Measurements from ENCODE around the gene ARHGAP40. TPM values are rescaled to one million over a fixed set of nuclear protein-coding genes. Genes with fewer than 3 reads are reported as not detected.

ARHGAP40 gene
- total and polyA plus RNA-seq, 2 of the 8 experiments (the other 6 are each of a cell fraction or from before 2014, with no cell fraction given) = 0.74 to 1.4 TPM

DNA sequence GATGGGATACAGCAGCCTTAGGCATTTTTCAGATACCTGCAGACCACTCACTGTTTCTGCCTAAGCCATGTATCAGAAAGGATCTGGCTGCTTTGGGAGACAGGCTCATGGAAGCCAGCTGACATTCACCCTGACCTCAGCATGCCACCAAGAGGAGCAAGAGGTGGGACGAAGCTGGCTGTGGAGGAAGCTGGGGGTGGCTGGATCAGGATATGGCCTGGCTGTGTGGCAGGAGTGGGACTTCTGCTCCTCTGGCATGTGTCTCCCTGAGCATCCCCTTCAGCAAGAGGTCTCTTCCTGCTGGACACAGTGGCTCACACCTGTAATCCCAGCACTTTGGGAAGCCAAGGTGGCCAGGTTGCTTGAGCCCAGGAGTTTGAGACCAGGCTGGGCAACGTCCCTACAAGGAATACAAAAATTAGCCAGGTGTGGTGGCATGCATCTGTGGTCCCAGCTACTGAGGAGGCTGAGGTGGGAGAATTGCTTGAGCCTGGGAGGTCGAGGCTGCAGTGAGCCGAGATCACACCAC, 19.7 kb upstream of the ARHGAP40 start:
- no peak overlapping the region for H2BK120ac ChIP-seq (replicated peaks; ENCODE audit: low read depth, low read length)
- no peaks in the 10 kb centered on the region for H3K79me2 ChIP-seq (ENCODE audit: control insufficient read depth in 1 of 2, insufficient read depth in 2 of 2, low read length in 2 of 2)
- H2AK5ac ChIP-seq (ENCODE audit: low read depth, low read length) = peak overlapping the region; percentile 70; the same call in 1 of the 2 replicates
- H3K56ac ChIP-seq (replicated peaks; ENCODE audit: insufficient read length, low read depth, low read length) = no peak overlapping the region
- H3K4me2 ChIP-seq (ENCODE audit: insufficient read depth in 1 of 2, low read depth in 2 of 2, low read length in 2 of 2) = no peak overlapping the region
- H3K4ac ChIP-seq (replicated peaks; ENCODE audit: insufficient read length, low read depth, low read length) = no peak overlapping the region
- H3K14ac ChIP-seq (ENCODE audit: insufficient read length) = no peak overlapping the region
- no peak overlapping the region for H3K18ac ChIP-seq (ENCODE audit: extremely low read depth, low read length)
- no peak overlapping the region for H2BK12ac ChIP-seq (ENCODE audit: low read depth, low read length)
- H2BK5ac ChIP-seq (ENCODE audit: low read depth, low read length) = no peak overlapping the region
- H3K23ac ChIP-seq (ENCODE audit: insufficient read length) = no peak overlapping the region
- no peak overlapping the region for H4K91ac ChIP-seq (replicated peaks; ENCODE audit: insufficient read length, low read length)
- no peak overlapping the region for H4K5ac ChIP-seq (ENCODE audit: insufficient read length, low read depth, low read length)
- peaks cover 0 to 5% (median 2%) of the 10 kb centered on the region in 4 experiments; a peak in 2 of 7 replicates for H3K4me1 ChIP-seq (replicated peaks in 1 of 4; ENCODE audit: control insufficient read depth in 3 of 4, insufficient read depth in 4 of 4, low read length in 3 of 4)
- FAIRE-seq = no peak
- no peak for DNase-seq (ENCODE audit: low read depth in 1 of 2, low spot score in 2 of 2)
- H3K9ac ChIP-seq (replicated peaks in 1 of 4; ENCODE audit: extremely low read depth in 1 of 4, low read depth in 3 of 4, low read length in 3 of 4) = no peak overlapping the region
- H4K8ac ChIP-seq (ENCODE audit: extremely low read depth, insufficient read depth, low read length) = no peak overlapping the region
- H3K27me3 ChIP-seq (replicated peaks in 1 of 4; ENCODE audit: control insufficient read depth in 3 of 4, extremely low read depth in 1 of 4, insufficient read depth in 3 of 4, low read length in 3 of 4) = no peaks in the 10 kb centered on the region
- no peak overlapping the region for H2BK20ac ChIP-seq (ENCODE audit: low read length)
- no peaks in the 10 kb centered on the region for H3K9me3 ChIP-seq (ENCODE audit: insufficient read depth in 2 of 2, low read depth in 1 of 2, low read length in 1 of 2)
- H3K79me1 ChIP-seq (ENCODE audit: low read depth, low read length) = no peaks in the 10 kb centered on the region
- H3K36me3 ChIP-seq (ENCODE audit: control insufficient read depth in 2 of 4, insufficient read depth in 4 of 4, low read length in 3 of 4) = no peaks in the 10 kb centered on the region
- CTCF ChIA-PET (ENCODE audit: partially characterized antibody) = interaction anchor here (1.7 kb wide), 1 partner anchor 68 kb away, joined by 4 read pairs; no protein-coding TSS in a partner anchor
- H3K4me3 ChIP-seq (ENCODE audit: extremely low read depth in 1 of 4, insufficient read depth in 2 of 4, low read depth in 3 of 4, low read length in 4 of 4) = no peak overlapping the region
- H3K23me2 ChIP-seq (ENCODE audit: low read depth, low read length) = no peaks in the 10 kb centered on the region
- no peak overlapping the region for H2AFZ ChIP-seq (ENCODE audit: low read length)
- POLR2A ChIA-PET (ENCODE audit: partially characterized antibody) = no interaction called here
- no peak overlapping the region for H3K27ac ChIP-seq (ENCODE audit: low read depth, low read length)
- WGBS, 2 experiments (ENCODE audit: extremely low coverage in 1 of 2, insufficient coverage in 1 of 2, insufficient read length in 1 of 2, insufficient replicate concordance in 2 of 2, low coverage in 1 of 2, low lambda C conversion rate in 2 of 2, missing lambda C conversion rate in 1 of 2) = 93% methylated on average over 4 of the region's 4 CpGs; no CpG with 5 or more reads in 1 of the 2 experiments
- H4K20me1 ChIP-seq (replicated peaks in 1 of 2; ENCODE audit: control insufficient read depth in 1 of 2, insufficient read depth in 2 of 2, low read length in 2 of 2) = no peaks in the 10 kb centered on the region
- no peak overlapping the region for H2BK15ac ChIP-seq (ENCODE audit: low read length)
- no peak for TF ChIP-seq POU5F1 (IDR thresholded peaks at IDR 0.05; ENCODE audit: low read depth, low read length)
- TF ChIP-seq TAF1 (IDR thresholded peaks at IDR 0.05; ENCODE audit: low read depth, low read length) = no peak
- TF ChIP-seq TBP (IDR thresholded peaks at IDR 0.05; ENCODE audit: low read depth, low read length) = no peak
- no peak for TF ChIP-seq CEBPB (IDR thresholded peaks at IDR 0.05; ENCODE audit: low read depth, low read length)
- no peak for TF ChIP-seq JUND (IDR thresholded peaks at IDR 0.05; ENCODE audit: low read length)
- no peak for TF ChIP-seq ASH2L (IDR thresholded peaks at IDR 0.05; ENCODE audit: low read length)
- no peak for TF ChIP-seq CHD2 (IDR thresholded peaks at IDR 0.05; ENCODE audit: low read length)
- TF ChIP-seq CREB1 (IDR thresholded peaks at IDR 0.05) = no peak
- no peak for TF ChIP-seq GABPA (IDR thresholded peaks at IDR 0.05; ENCODE audit: borderline replicate concordance, insufficient read depth, low read length)
- no peak for TF ChIP-seq SIN3A (conservative IDR thresholded peaks at IDR 0.05 in 1 of 2, IDR thresholded peaks at IDR 0.05 in 1 of 2; ENCODE audit: low read depth in 1 of 2, low read length in 2 of 2)
- TF ChIP-seq CTBP2 (IDR thresholded peaks at IDR 0.05; ENCODE audit: borderline replicate concordance, insufficient read depth, insufficient read length, low read length) = no peak
- no peak for TF ChIP-seq TEAD4 (IDR thresholded peaks at IDR 0.05; ENCODE audit: low read depth, low read length)
- no peak for TF ChIP-seq CBX8 (IDR thresholded peaks at IDR 0.05; ENCODE audit: borderline replicate concordance, low read depth, low read length)
- TF ChIP-seq MAFK (IDR thresholded peaks at IDR 0.05; ENCODE audit: low read depth, low read length) = no peak
- no peak for TF ChIP-seq SP1 (IDR thresholded peaks at IDR 0.05; ENCODE audit: low read depth, low read length)
- no peak for TF ChIP-seq HDAC6 (IDR thresholded peaks at IDR 0.05; ENCODE audit: low read depth, low read length)

Data from H1 (cell line).